Measurements from ENCODE around the gene CENPN.

- TF ChIP-seq POLR2A (IDR thresholded peaks at IDR 0.05; ENCODE audit: low read depth) (no peak), CTCF (IDR thresholded peaks at IDR 0.05) (no peak)
Observed at GRCh38 chr16:81000873-81001272, 6.1 kb upstream of the CENPN start.

Measured in esophagus muscularis mucosa (tissue), 3 donors.